GM21529 (cell line): ENCODE results near the gene RTRAF.

ENCODE experiments used
- ATAC-seq: cut with Tn5 transposase; IDR thresholded peaks from one replicate; pipeline ENCODE4 v1.9.1; 2021; ENCODE audit not compliant: unreplicated experiment

RTRAF gene

DNA sequence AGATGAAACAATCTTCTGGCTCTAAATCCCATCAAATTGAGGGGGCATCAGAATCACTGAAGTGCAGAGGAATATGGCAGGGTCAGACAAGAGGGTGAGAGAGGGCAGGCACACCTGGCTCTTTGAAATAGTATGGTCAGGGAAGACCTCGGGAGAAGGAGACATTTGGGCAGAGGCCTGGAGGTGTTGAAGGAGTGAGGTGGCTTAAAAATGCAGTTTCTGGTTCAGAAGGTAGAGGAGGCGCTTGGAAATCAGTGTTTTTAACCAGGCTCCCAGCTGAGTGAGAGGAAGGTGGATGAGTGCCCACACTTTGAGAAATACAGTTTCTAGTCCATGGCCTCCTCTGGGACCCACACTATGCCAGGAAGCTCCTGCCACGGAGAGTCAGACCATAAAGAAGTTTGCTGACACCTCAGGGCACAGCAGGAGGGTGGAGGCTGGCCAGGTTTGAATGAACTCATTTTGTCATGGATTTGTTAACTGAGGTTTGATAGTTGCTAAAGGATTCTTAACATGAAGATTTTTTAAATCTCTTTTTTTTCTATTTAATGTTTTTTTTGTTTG lies 59.4 kb downstream of the RTRAF start:
- ATAC-seq: no peak

GRCh38 chr14:52049271-52049670 lies 59.9 kb downstream of the RTRAF start:
- ATAC-seq: no peak

DNA sequence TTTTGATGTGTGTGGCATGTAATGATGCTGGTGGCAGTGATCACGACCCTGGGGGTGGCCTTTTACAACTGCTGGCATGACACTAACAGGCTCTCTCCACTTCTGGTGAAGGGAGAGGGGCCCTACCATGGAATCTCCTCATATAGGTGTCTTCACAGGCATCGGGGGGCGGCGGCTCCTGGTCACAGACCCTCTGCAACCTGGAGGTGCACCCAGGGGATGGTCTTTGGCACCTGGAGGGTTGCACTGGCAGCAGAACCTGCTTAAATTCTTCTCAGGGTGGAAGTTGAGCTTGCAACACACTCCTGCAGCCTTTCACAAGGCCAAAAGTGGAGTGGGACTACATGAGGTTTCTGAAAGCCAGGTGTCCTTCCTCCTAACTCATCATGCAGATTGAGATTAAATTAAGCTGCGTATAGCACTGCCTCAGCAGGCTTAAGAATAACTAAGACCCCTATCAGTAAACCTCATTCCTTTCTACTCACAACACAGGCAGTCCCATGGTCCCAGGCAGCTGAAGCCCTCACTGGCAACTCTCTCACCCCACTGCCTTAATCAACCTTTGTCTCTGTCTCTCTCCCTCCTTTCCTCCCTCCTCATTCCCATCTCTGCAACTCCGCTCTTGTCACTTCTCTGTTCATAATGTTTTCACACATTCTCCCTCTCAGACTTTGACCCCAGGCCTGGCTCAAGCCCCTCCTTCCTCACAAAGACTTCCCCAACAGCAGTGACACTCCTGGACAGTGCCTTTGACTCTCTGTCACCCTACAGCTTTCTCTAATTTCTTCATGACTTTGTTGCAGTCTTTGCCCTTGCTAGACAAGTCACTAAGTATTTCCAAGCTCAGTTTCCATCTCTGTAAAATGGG lies 60.6 kb downstream of the RTRAF start:
- ATAC-seq: no peak

GRCh38 chr14:52051251-52051650 lies 61.9 kb downstream of the RTRAF start:
- no peak for ATAC-seq

DNA sequence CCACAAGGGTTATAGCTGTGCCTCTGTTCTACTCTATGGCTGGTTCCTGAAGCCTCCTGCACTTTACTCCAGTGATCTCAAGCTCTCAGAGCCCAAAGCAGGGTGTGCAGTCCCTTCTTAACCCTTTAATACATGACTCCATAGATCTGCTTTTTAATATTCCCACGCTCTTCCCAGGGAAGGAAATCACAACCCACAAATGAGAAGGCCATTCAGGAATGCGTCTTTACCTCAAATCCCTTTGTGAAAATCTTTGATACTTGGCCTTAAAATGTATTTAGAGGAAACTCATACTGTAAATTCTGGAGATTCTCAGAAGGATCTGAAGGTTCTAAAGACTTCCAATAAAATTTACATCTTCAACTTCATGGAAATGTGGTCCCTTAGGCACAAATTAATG lies 62.5 kb downstream of the RTRAF start:
- ATAC-seq: no peak

DNA sequence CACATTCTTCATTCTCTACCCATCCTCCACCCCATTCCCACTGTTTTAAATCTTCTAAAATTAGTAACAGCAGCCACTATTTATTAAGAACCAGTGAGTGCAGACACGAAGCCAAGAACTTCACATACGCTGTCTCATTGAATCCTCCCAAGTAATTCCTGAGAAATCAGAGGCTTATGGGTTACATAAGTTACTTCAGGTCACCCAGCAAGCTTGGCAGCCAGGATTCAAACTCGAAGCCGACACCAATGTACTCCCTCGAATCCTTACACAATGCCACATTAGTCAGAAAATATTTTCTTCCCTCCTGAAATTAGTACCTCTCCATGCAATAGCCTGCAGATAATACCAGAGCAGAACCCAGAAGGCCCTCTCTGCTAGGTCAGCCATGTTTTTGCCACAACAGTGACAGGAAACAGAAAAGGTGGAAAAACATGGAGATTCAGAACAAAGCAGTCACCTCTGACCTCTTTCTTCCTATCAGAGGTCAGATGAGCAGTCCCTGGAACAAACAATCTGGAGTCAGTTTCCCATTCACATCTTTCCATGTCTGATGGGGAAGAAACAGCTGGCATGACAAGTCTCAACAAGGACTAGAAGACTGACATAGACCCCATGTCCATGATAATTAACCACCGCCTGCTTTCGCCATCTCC lies 63.1 kb downstream of the RTRAF start:
- no peak for ATAC-seq

DNA sequence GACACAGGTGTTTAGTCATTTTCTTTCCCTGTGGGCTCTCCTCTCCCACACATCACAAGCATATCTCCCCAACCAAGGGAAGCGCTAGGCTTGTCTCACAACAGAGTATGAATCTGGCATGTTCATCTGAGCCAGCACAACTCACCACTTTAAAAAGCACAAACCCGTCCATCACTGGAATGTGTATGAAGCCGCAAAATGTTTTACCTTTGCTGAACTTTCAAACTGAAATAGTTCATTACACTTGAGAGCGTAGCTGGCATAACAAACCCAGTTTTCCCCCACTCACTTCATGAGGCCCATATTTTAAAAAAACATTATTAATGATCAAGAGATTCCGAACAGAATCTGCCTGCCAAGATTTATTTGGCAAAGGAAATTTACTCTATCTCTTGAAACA lies 63.7 kb downstream of the RTRAF start:
- no peak for ATAC-seq

GRCh38 chr14:52054678-52055077 lies 65.3 kb downstream of the RTRAF start:
- no peak for ATAC-seq

- ATAC-seq: no peak
Measured at GRCh38 chr14:52055167-52055566, 65.8 kb downstream of the RTRAF start.

DNA sequence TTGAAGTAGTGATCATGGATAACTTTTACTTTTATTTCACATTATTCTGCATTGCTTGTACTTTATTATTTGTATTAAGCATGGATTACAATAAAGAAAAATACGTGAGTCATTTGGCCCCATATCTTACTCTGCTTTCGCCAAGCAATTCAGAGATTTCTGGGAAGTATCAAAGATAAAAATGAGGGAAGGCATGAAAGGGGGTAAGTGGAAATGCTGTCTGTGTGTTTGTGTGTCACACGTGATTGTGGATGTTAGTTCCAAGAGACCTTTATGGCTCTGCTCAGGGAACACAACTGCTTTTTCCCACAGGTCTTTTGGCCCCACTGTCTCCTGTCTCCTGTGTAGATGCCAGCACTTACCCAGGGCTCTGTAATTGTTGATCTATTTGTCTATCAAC lies 69.0 kb downstream of the RTRAF start:
- no peak for ATAC-seq

- no peak for ATAC-seq
Measured at GRCh38 chr14:52059649-52060048, 70.3 kb downstream of the RTRAF start.

DNA sequence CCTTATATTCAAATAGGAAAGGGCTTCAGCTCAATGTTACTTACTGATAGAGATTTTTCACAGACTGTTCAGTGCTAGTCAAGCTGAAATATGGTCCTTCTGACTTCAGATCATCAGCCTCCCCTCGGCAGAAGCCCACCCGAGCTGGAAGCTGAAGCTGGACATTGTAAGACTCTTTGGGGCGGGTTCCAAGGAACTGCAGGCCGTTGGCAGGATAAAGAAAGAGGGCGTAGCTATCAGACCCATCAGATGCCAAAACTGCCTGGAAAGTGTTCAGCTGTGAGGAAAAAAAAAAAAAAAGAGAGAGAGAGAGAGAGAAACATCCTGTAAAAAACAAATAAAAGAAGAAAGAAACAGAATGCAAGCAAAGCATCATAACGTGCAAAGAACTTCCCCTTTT lies 70.7 kb downstream of the RTRAF start:
- ATAC-seq: no peak
